Left forelimb (tissue), 1 donor: ENCODE data around the gene XPR1.

ENCODE experiments used
- DNase-seq: peaks from one replicate; pipeline ENCODE4 v3.0.0-alpha.2; 2018; ENCODE audit warnings: low spot score

The XPR1 gene

GRCh38 chr1:180892272-180892671, 260.4 kb downstream of the XPR1 start:
- no peak for DNase-seq

DNA sequence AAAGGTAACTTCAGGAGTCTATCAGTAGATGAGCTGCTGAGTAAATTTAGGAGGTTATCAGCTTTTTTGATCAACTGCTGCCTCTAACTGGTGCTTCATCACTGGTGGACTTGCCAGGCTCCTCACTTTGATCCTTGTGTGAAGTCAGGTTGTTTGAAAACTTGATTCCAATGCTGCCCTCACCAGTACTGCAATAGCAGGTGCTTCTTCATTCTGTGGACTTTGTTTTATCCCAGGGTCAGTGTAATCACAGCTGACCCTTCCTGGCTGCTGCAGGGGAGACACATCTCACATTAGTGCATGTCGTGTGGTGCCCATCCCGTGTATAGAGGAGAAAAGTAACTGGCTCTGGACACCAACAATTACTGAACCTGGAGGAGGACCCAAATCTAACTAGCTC, 260.9 kb downstream of the XPR1 start:
- DNase-seq: no peak

DNA sequence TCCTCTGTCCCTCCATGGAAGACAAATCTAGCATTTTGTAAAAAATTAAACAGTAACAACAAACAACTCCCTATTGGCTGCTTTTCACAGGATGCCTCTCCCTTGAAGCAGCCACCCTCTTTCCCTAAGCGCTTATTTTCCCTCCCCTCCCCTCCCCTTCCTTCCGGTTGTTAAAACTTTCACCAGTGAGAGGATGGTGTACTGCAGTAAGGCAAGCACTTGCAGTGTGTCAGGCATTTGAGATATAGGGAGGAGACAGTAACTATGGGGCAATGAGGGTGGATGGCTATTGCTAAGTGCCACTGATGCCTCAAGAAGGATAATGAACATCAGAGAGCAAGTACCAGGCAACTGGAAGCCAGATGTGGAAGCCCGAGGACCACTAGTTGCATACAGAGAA, 261.8 kb downstream of the XPR1 start:
- DNase-seq: no peak

GRCh38 chr1:180896161-180896560, 264.3 kb downstream of the XPR1 start:
- no peak for DNase-seq

DNA sequence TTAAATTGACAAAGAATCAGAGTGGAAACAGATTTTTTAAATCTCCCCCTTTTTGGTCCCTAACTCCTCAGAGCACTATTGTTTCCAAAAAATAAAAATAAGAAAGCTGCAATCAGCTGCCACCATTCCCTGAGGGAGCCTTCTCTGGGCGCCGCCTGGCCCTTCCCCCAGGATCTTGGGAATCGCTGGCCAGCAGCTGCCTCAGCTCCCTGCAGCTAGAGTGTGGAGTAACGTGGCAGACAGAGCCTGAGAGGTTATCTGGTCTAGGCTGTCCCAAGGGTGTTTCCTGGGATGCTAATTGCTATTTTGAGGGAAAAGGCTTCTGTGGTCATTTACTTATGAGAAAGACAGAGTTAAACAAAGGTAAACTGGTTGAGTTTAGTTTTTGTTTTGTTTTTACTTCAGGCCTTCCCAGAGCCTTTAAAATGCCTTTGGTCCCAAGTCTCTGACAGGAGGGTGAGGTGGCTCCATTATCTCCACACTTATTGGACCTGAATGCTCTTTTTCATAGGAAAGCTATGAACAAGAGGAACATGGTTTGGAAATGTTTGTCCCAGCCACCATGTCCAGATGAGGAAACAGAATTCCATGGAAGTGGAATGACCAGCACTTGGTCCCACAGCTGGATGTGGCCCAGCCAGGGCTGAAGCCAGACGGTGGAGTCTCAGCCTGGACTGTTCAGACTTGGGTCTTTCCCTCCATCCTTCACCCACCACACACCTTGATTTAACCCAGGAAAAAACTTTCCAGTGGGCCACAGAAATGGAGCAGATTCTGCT, 266.8 kb downstream of the XPR1 start:
- DNase-seq: no peak

- no peak for DNase-seq
Observed at GRCh38 chr1:180899262-180899661, 267.4 kb downstream of the XPR1 start.

GRCh38 chr1:180901076-180901990, 269.5 kb downstream of the XPR1 start:
- DNase-seq: no peak

DNA sequence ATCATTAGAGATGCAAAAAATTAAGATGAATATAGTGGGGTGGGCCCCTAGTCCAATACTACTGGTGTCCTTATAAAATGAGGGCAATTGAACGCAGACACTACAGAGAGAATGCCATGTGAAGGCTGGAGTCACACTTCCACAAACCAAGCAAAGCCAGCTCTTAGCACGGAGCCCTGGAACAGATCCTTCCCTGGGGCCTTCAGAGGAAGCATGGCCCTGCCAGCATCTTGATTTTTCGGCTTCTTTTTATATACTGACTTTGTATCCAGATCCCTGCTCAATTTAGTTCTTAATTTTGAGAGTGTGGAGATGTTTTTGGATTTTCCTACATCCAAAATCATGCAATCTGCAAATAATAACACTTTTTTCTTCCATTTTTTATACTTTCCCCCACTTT, 270.7 kb downstream of the XPR1 start:
- no peak for DNase-seq

- DNase-seq: no peak
Observed at GRCh38 chr1:180905927-180906326, 274.1 kb downstream of the XPR1 start.

- DNase-seq: no peak
Observed at GRCh38 chr1:180906511-180906910, 274.7 kb downstream of the XPR1 start.

- no peak for DNase-seq
Observed at GRCh38 chr1:180907313-180908055, 275.7 kb downstream of the XPR1 start.

DNA sequence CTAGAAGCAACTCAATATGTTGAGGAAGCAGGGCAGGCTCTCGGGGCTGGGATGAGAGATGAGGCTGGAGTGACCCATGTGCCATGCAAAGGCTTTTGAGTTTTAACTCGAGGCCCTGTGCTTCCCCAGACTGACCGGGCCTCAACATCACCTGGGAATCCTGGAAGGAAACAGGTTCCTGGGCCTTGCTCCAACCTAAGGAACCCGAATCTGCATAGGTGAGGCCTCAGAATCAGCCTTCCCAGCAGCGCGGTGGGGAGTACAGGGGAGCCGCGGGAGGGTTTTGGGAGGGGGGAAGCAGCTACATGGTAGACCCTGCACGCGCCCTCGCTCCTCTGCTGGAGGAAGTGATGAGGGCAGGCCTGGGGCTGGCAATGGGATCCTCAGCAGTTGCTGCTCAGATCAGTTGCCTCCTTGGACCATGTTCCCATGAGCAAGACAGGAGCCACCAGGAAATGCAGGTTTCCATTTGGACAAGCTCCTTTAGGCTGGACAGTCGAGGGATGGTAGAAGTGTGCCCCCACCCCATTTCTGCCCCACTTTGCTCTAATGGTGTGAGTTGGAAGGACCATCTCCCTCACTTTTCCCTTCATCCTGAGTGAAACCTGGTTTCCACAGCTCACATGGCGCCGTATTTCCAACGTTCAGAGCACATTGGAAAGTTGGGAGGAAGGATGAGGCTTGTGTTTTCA, 276.4 kb downstream of the XPR1 start:
- peak; percentile 51 for DNase-seq

GRCh38 chr1:180909005-180909414, 277.2 kb downstream of the XPR1 start:
- no peak for DNase-seq

DNA sequence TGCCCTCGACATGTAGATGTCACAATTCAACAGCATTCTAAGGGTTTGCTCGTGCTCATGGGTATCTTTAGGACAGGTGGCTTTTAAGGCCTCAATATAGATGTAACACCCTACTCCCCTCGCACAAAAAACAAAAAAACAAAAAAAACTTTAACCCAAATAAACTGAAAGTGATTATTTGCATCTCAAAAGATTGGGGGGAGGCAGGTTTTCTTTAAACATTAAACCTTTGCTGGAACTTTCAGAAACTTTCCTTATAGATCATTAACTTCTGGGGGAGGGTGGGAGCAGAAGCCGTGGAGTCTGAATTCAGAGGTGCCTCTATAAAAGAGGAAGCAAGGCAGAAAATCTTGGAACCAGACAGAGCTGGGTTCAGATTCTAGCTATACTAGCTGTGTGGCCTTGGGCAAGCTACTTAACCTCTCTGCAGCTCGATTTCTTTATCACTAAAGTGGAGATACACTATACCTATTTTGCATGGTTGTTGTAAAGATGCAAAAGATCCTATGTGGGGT, 277.7 kb downstream of the XPR1 start:
- no peak for DNase-seq

GRCh38 chr1:180911640-180912191, 279.9 kb downstream of the XPR1 start:
- peak; percentile 67 for DNase-seq

GRCh38 chr1:180912211-180912800, 280.5 kb downstream of the XPR1 start:
- DNase-seq: peak; percentile 76

DNA sequence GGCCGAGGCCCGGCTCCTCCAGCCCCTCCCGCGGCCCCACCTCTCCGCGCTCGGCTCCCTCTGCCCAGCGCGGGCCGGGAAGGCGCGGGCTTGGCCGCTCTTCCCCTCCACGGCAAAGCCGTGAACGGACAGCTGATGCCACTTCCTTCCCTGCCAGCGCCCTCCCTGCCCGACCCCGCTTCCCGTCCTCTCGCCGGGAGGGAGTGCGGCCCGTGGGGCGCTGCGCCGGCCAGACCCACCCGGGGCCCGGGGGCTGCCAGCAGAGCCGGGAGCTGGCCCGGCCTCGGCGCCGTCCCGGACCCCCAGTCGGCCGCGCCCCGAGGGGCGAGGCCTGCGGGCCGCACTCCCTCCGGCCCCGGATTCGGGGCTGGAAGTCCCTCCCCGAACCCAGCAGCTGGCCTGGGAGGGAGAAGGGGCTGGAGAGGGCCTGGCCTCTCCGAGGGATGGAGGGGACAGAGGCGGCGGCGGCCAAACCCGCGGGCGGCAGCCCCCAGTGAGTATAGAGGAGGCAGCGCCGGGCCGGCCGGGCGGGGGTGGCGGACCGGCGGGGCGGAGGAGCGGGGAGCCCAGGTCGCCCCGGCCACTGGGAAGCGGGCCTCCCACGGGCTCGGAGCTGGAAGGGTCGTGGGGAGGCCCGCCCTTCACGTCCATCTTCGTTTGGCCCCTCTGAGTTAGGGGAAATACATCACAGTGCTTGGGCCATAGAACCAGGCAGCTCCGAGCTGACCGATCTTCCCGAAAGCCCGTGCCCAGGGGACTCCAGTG, 281.2 kb downstream of the XPR1 start, which contains the start of gene KIAA1614:
TSS of gene KIAA1614 (plus strand) at position 97 of the 765 bp plus-strand sequence. CDS start at position 444, 347 bp downstream.
- DNase-seq: peak; percentile 84

DNA sequence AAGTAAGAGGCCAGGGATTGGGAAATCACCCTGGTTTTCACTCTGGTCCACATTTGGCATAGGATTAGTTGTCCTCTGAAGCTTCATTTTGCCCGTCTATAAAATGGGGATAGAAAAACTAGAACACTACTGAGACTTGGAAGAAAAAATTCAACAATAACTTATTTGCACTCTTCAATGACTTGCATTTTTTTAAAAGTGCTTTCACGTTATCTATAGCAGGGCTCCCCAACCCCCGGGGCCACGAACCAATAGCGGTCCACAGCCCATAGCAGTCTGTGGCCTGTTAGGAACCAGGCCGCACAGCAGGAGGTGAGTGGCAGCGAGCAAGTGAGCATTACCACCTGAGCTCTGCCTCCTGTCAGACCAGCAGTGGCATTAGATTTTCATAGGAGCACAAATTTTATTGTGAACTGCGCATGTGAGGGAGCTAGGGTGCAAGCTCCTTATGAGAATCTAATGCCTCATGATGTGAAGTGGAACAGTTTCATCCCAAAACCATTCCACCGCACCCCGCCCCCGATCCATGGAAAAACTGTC, 283.7 kb downstream of the XPR1 start:
- no peak for DNase-seq

DNA sequence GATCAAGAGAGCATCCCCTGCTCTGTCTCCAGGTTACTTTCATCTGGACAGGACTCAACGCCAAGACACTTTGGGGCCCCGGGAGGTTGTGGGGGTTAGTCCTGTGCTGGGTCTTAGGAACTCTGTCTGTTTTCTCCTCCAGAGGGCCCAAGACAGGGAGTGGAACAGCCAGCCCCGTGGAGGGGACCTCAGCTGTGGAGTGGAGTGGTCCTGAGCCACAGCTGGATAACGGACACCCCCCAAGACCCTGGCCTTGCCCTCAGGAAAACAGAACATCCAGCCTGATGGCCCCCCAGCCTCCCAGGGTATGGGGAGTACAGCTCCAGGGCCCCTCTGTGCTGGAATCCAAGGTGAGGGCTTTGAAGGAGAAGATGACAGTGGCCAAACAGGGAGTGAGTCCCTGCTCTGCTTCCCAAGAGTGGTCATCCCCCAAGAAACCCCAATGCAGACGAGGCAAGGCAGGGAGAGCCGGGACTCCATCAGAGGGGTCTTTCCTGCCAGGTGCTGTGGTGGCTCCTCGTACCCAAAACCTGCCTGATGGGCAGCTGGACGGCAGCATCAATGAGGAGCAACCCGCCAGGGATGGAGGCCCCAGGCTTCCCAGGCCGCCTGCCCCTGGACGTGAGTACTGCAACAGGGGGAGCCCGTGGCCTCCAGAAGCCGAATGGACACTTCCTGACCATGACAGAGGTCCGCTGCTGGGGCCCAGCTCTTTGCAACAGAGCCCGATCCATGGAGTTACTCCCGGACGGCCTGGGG, 284.4 kb downstream of the XPR1 start:
- no peak for DNase-seq
